HEK293 (cell line): ENCODE data around the gene ARFGAP1.

Source experiments
- CTCF ChIA-PET: fragments of 350-600 bp; formaldehyde crosslinking; extraction: SDS; loops from one replicate; lab custom pipeline; 2021; ENCODE audit warnings: antibody characterized with exemption; lab: Yijun Ruan, JAX
- POLR2A ChIA-PET: fragments of 300-600 bp; formaldehyde crosslinking; extraction: SDS; loops from one replicate; lab custom pipeline; 2020; ENCODE audit warnings: antibody characterized with exemption, inconsistent platforms; lab: Yijun Ruan, JAX
- H3K27ac ChIP-seq: fragments of 200-500 bp; sonication (Bioruptor generic); 2 replicates; pipeline ENCODE4 v1.5.1; 2014; ENCODE audit warnings: low read depth, low read length, control low read depth, inconsistent platforms; ENCODE audit errors: extremely low read depth
- H3K36me3 ChIP-seq, 2 experiments: fragments of 200-500 bp in 1 of 2; sonication (Bioruptor generic) in 1 of 2; 1 replicate in 1 of 2; 2 replicates in 1 of 2; pipeline ENCODE4 v1.5.1; 2014 to 2017; ENCODE audit warnings: inconsistent platforms in 2 of 2, low read length in 2 of 2; ENCODE audit not compliant: control insufficient read depth in 2 of 2, insufficient read depth in 1 of 2
- H3K4me1 ChIP-seq: fragments of 200-500 bp; sonication (Bioruptor generic); 2 replicates; pipeline ENCODE4 v1.5.1; 2014; ENCODE audit warnings: mild to moderate bottlenecking, low read length, inconsistent platforms; ENCODE audit not compliant: control insufficient read depth, insufficient read depth
- H3K4me3 ChIP-seq: 2 replicates; pipeline ENCODE4 v1.5.1; 2011; ENCODE audit warnings: low read depth, mild to moderate bottlenecking, control low read depth, low read length, moderate library complexity
- H3K9me3 ChIP-seq: fragments of 200-500 bp; sonication (Bioruptor generic); 2 replicates; pipeline ENCODE4 v1.5.1; 2014; ENCODE audit warnings: low read depth, low read length, inconsistent platforms; ENCODE audit not compliant: control insufficient read depth, insufficient read depth
- FEZF1 ChIP-seq: fragments of 450-650 bp; formaldehyde crosslinking; IDR thresholded peaks from 2 replicates; pipeline ENCODE4 v1.5.1; 2016; ENCODE audit warnings: missing biosample characterization, missing genetic modification characterization
- GLIS2 ChIP-seq: fragments of 450-650 bp; formaldehyde crosslinking; IDR thresholded peaks from 2 replicates; pipeline ENCODE4 v1.5.1; 2016; ENCODE audit warnings: missing biosample characterization, missing genetic modification characterization
- KLF1 ChIP-seq: fragments of 450-650 bp; formaldehyde crosslinking; IDR thresholded peaks from 2 replicates; pipeline ENCODE4 v1.5.1; 2016; ENCODE audit warnings: missing biosample characterization, missing genetic modification characterization
- KLF7 ChIP-seq: fragments of 450-650 bp; formaldehyde crosslinking; IDR thresholded peaks from 2 replicates; pipeline ENCODE4 v1.5.1; 2016; ENCODE audit warnings: missing biosample characterization, missing genetic modification characterization, borderline replicate concordance
- PBX3 ChIP-seq: sonication (generic); formaldehyde crosslinking; IDR thresholded peaks from 2 replicates; pipeline ENCODE4 v1.8.1; 2022; ENCODE audit warnings: mild to moderate bottlenecking, moderate library complexity, missing genetic modification reagents
- SALL2 ChIP-seq: fragments of 450-650 bp; formaldehyde crosslinking; IDR thresholded peaks from 2 replicates; pipeline ENCODE4 v1.5.0; 2017; ENCODE audit warnings: missing biosample characterization, mild to moderate bottlenecking, missing genetic modification characterization, borderline replicate concordance
- YY1 ChIP-seq: fragments of 450-650 bp; formaldehyde crosslinking; IDR thresholded peaks from 2 replicates; pipeline ENCODE4 v1.5.1; 2018; ENCODE audit warnings: missing biosample characterization, missing genetic modification characterization
- YY2 ChIP-seq: fragments of 450-650 bp; formaldehyde crosslinking; IDR thresholded peaks from 2 replicates; pipeline ENCODE4 v1.5.1; 2016; ENCODE audit warnings: missing biosample characterization, missing genetic modification characterization
- ZFP37 ChIP-seq: fragments of 450-650 bp; formaldehyde crosslinking; IDR thresholded peaks from 2 replicates; pipeline ENCODE4 v1.5.1; 2016; ENCODE audit warnings: missing biosample characterization, missing genetic modification characterization
- ZNF132 ChIP-seq: fragments of 450-650 bp; formaldehyde crosslinking; IDR thresholded peaks from 2 replicates; pipeline ENCODE4 v1.5.1; 2017; ENCODE audit warnings: missing biosample characterization, missing genetic modification characterization, borderline replicate concordance
- ZNF292 ChIP-seq: fragments of 450-650 bp; formaldehyde crosslinking; IDR thresholded peaks from 2 replicates; pipeline ENCODE4 v1.5.1; 2016; ENCODE audit warnings: low read depth, missing biosample characterization, missing genetic modification characterization, borderline replicate concordance
- ZNF391 ChIP-seq: fragments of 450-650 bp; formaldehyde crosslinking; IDR thresholded peaks from 2 replicates; pipeline ENCODE4 v1.5.1; 2016; ENCODE audit warnings: low read depth, missing biosample characterization, missing genetic modification characterization, borderline replicate concordance
- ZNF473 ChIP-seq: fragments of 450-650 bp; formaldehyde crosslinking; IDR thresholded peaks from 2 replicates; pipeline ENCODE4 v1.5.1; 2017; ENCODE audit warnings: missing biosample characterization, missing genetic modification characterization
- ZNF48 ChIP-seq: fragments of 450-650 bp; formaldehyde crosslinking; IDR thresholded peaks from 2 replicates; pipeline ENCODE4 v1.5.1; 2016; ENCODE audit warnings: missing biosample characterization, missing genetic modification characterization
- ZNF580 ChIP-seq: fragments of 450-650 bp; formaldehyde crosslinking; IDR thresholded peaks from 2 replicates; pipeline ENCODE4 v1.5.1; 2016; ENCODE audit warnings: missing biosample characterization, missing genetic modification characterization
- ZNF596 ChIP-seq: fragments of 450-650 bp; IDR thresholded peaks from 2 replicates; pipeline ENCODE4 v1.5.0; 2018; ENCODE audit warnings: missing biosample characterization, mild to moderate bottlenecking, missing genetic modification characterization, moderate library complexity
- ZNF626 ChIP-seq: fragments of 450-650 bp; sonication (Bioruptor Pico); formaldehyde crosslinking; IDR thresholded peaks from 2 replicates; pipeline ENCODE4 v1.5.1; 2018; ENCODE audit warnings: missing biosample characterization, missing genetic modification characterization, inconsistent platforms
- ZNF664 ChIP-seq: fragments of 450-650 bp; formaldehyde crosslinking; IDR thresholded peaks from 2 replicates; pipeline ENCODE4 v1.5.1; 2016; ENCODE audit warnings: missing biosample characterization, missing genetic modification characterization
- ZNF707 ChIP-seq: fragments of 450-650 bp; formaldehyde crosslinking; IDR thresholded peaks from 2 replicates; pipeline ENCODE4 v1.5.1; 2016; ENCODE audit warnings: missing biosample characterization, missing genetic modification characterization
- ZSCAN4 ChIP-seq: fragments of 450-650 bp; formaldehyde crosslinking; IDR thresholded peaks from 2 replicates; pipeline ENCODE4 v1.5.1; 2017; ENCODE audit warnings: missing biosample characterization, missing genetic modification characterization
- ZSCAN5A ChIP-seq: fragments of 450-650 bp; formaldehyde crosslinking; IDR thresholded peaks from 2 replicates; pipeline ENCODE4 v1.5.1; 2016; ENCODE audit warnings: missing biosample characterization, missing genetic modification characterization

The ARFGAP1 gene

GRCh38 chr20:63292292-63292701 is 19.7 kb downstream of the ARFGAP1 start:
- CTCF ChIA-PET, result interaction anchor here (2.1 to 7.4 kb wide), 3 partner anchors 12 to 68 kb away, joined by 8 to 85 read pairs (median 13); no protein-coding TSS in a partner anchor
- Histone ChIP-seq H3K9me3 (no peaks in the 10 kb centered on the region), H3K4me3 (no peak overlapping the region), H3K27ac (no peak overlapping the region), H3K36me3 (peaks cover 0 to 23% of the 10 kb centered on the region in 2 experiments; a peak in 1 of 3 replicates), H3K4me1 (no peaks in the 10 kb centered on the region)
- TF ChIP-seq ZSCAN5A (tag by site-specific recombination) (no peak), KLF1 (tag by site-specific recombination) (peak; percentile 50)
- POLR2A ChIA-PET, result interaction anchor here (0.6 kb wide), 1 partner anchor 20 kb away, joined by 3 read pairs; the partner anchor contains the start of gene ARFGAP1

GRCh38 chr20:63292904-63293303 is 20.3 kb downstream of the ARFGAP1 start, which contains the start of gene COL20A1:
Gene COL20A1 (plus strand): TSS chr20:63293186. CDS start chr20:63295108, 1,922 bp downstream.
- Histone ChIP-seq H3K9me3 (no peaks in the 10 kb centered on the region), H3K4me3 (no peak within 1 kb of the TSS), H3K4me1 (no peaks in the 10 kb centered on the region), H3K27ac (no peak within 1 kb of the TSS), H3K36me3 (peaks cover 0 to 17% of the 10 kb centered on the region in 2 experiments; a peak in 1 of 3 replicates)
- no peak for TF ChIP-seq ZNF132 (tag by site-specific recombination)
- TF ChIP-seq ZSCAN4, result no peak
- no peak for TF ChIP-seq YY1 (tag by site-specific recombination)
- no peak for TF ChIP-seq ZFP37 (tag by site-specific recombination)
- no peak for TF ChIP-seq ZNF707 (tag by site-specific recombination)
- TF ChIP-seq ZNF473 (tag by site-specific recombination), result no peak
- TF ChIP-seq ZNF596 (tag by site-specific recombination), result no peak
- no peak for TF ChIP-seq SALL2 (tag by site-specific recombination)
- no peak for TF ChIP-seq ZNF580
- no peak for TF ChIP-seq GLIS2 (tag by site-specific recombination)
- TF ChIP-seq PBX3 (CRISPR knock-in tag), result no peak
- no peak for TF ChIP-seq ZNF292 (tag by site-specific recombination)
- no peak for TF ChIP-seq ZNF48 (tag by site-specific recombination)
- TF ChIP-seq KLF7 (tag by site-specific recombination), result no peak
- TF ChIP-seq ZNF664 (tag by site-specific recombination), result no peak
- no peak for TF ChIP-seq YY2
- TF ChIP-seq FEZF1 (tag by site-specific recombination), result no peak
- TF ChIP-seq ZNF626 (tag by site-specific recombination), result no peak
- no peak for TF ChIP-seq ZNF391 (tag by site-specific recombination)
- CTCF ChIA-PET, result interaction anchor here (2.1 to 7.4 kb wide), 3 partner anchors 12 to 68 kb away, joined by 8 to 85 read pairs (median 13); no protein-coding TSS in a partner anchor
- POLR2A ChIA-PET, result no interaction called here
